Lower lobe of right lung (tissue), 2 donors: ENCODE results near the gene AUTS2. TPM values are rescaled to one million over a fixed set of nuclear protein-coding genes. Genes with fewer than 3 reads are reported as not detected.

Source experiments
- ATAC-seq, 2 donors: fragments of 200-7000 bp; cut with Tn5 transposase; one replicate each; pipeline ENCODE4 v1.9.1; 2020 to 2022; ENCODE audit warnings: mild to moderate bottlenecking in 2 of 2, moderate library complexity in 2 of 2
- DNase-seq: peaks from one replicate; pipeline ENCODE4 v3.0.0-alpha.2; 2020
- H3K27ac ChIP-seq: fragments of 200-600 bp; one replicate; pipeline ENCODE4 v1.8.0; 2022
- H3K27me3 ChIP-seq: fragments of 200-600 bp; one replicate; pipeline ENCODE4 v1.8.0; 2022; ENCODE audit warnings: low read depth
- H3K36me3 ChIP-seq: fragments of 200-600 bp; one replicate; pipeline ENCODE4 v1.8.0; 2022; ENCODE audit warnings: mild to moderate bottlenecking
- H3K4me1 ChIP-seq: fragments of 200-600 bp; one replicate; pipeline ENCODE4 v1.8.0; 2022
- H3K4me3 ChIP-seq: fragments of 200-600 bp; one replicate; pipeline ENCODE4 v1.8.0; 2022; ENCODE audit warnings: mild to moderate bottlenecking
- H3K9me3 ChIP-seq: fragments of 200-600 bp; one replicate; pipeline ENCODE4 v1.8.0; 2022
- CTCF ChIP-seq: fragments of 200-600 bp; IDR thresholded peaks from one replicate; pipeline ENCODE4 v1.8.0; 2022; ENCODE audit warnings: antibody characterized with exemption, mild to moderate bottlenecking
- intact Hi-C: fragments of 100-400 bp; cut with DNase I; formaldehyde crosslinking; loops from one replicate; pipeline ENCODE4 v1.11.0; 2022
- total RNA-seq: library from RNA; stranded (reverse); fragmentation: NEBNext Ultra II Directional; extraction: Animal tissue kit (Norgen Biotek cat#: 25700); gene quantifications from one replicate; pipeline ENCODE4 v1.2.1, GENCODE V29; 2021
- donor health status: DM: no; HTN: yes; CAD: no; lungs with severe emphysema.

AUTS2 gene
- total RNA-seq, 1 donor from 2014 or later, result 45.7 TPM

- intact Hi-C loops, result no loop called here
- no peak overlapping the region for H3K4me3 ChIP-seq
- ATAC-seq (no peak), DNase-seq (no peak)
- no peaks in the 10 kb centered on the region for H3K9me3 ChIP-seq
- no peaks in the 10 kb centered on the region for H3K36me3 ChIP-seq
- H3K27me3 ChIP-seq, result no peaks in the 10 kb centered on the region
- no peak for TF ChIP-seq CTCF
- no peak overlapping the region for H3K27ac ChIP-seq
- H3K4me1 ChIP-seq, result no peaks in the 10 kb centered on the region
These were observed 876.5 kb downstream of the AUTS2 start for GRCh38 chr7:70474639-70475234.

GRCh38 chr7:70477036-70478010 is 879.0 kb downstream of the AUTS2 start:
- no peak for TF ChIP-seq CTCF
- Histone ChIP-seq H3K4me1 (no peaks in the 10 kb centered on the region), H3K9me3 (no peaks in the 10 kb centered on the region), H3K36me3 (no peaks in the 10 kb centered on the region), H3K27ac (no peak overlapping the region), H3K27me3 (no peaks in the 10 kb centered on the region), H3K4me3 (no peak overlapping the region)
- DNase-seq, result no peak
- intact Hi-C loops, result no loop called here
- ATAC-seq, result no peak

GRCh38 chr7:70479153-70480021 is 881.1 kb downstream of the AUTS2 start:
- TF ChIP-seq CTCF, result no peak
- ATAC-seq (no peak), DNase-seq (no peak)
- no peaks in the 10 kb centered on the region for H3K9me3 ChIP-seq
- H3K27me3 ChIP-seq, result no peaks in the 10 kb centered on the region
- H3K36me3 ChIP-seq, result no peaks in the 10 kb centered on the region
- H3K4me1 ChIP-seq, result no peaks in the 10 kb centered on the region
- intact Hi-C loops, result no loop called here
- no peak overlapping the region for H3K4me3 ChIP-seq
- H3K27ac ChIP-seq, result no peak overlapping the region

GRCh38 chr7:70480927-70481569 is 882.8 kb downstream of the AUTS2 start:
- Histone ChIP-seq H3K4me3 (no peak overlapping the region), H3K27me3 (no peaks in the 10 kb centered on the region), H3K36me3 (no peaks in the 10 kb centered on the region), H3K4me1 (no peaks in the 10 kb centered on the region), H3K27ac (no peak overlapping the region), H3K9me3 (no peaks in the 10 kb centered on the region)
- ATAC-seq (peak in 1 of 2 donors; percentile 58), DNase-seq (no peak)
- TF ChIP-seq CTCF, result no peak
- intact Hi-C loops, result no loop called here

- ATAC-seq (no peak), DNase-seq (no peak)
- Histone ChIP-seq H3K4me3 (no peak overlapping the region), H3K36me3 (no peaks in the 10 kb centered on the region), H3K27me3 (no peaks in the 10 kb centered on the region), H3K4me1 (no peaks in the 10 kb centered on the region), H3K9me3 (no peaks in the 10 kb centered on the region), H3K27ac (no peak overlapping the region)
- intact Hi-C loops, result no loop called here
- no peak for TF ChIP-seq CTCF
These were observed 883.4 kb downstream of the AUTS2 start for GRCh38 chr7:70481570-70482123.
